Gastroesophageal sphincter (tissue), 4 donors: ENCODE measurements around the gene BABAM2. TPM values are rescaled to one million over a fixed set of nuclear protein-coding genes. Genes with fewer than 3 reads are reported as not detected.

ENCODE experiments used
- ATAC-seq: fragments of 150-250 bp; one replicate; pipeline ENCODE4 v1.9.1; 2016; ENCODE audit warnings: mild to moderate bottlenecking, moderate library complexity
- H3K27ac ChIP-seq, 4 donors: fragments of 200-600 bp; sonication (generic) in 3 of 4; 1 replicate in 3 of 4; 2 replicates in 1 of 4; pipeline ENCODE4 v1.5.1; 2016 to 2019
- H3K27me3 ChIP-seq: fragments of 200-600 bp; sonication (generic); one replicate; pipeline ENCODE4 v1.5.1; 2019
- H3K36me3 ChIP-seq, 2 donors: fragments of 200-600 bp; sonication (generic); one replicate each; pipeline ENCODE4 v1.5.1; 2019; ENCODE audit warnings: control low read depth in 1 of 2
- H3K4me1 ChIP-seq, 3 donors: fragments of 200-600 bp; sonication (generic); 1 replicate in 2 of 3; 2 replicates in 1 of 3; pipeline ENCODE4 v1.5.1; 2016 to 2019; ENCODE audit warnings: control low read depth in 2 of 3
- H3K4me3 ChIP-seq, 2 donors: fragments of 200-600 bp; sonication (generic); one replicate each; pipeline ENCODE4 v1.5.1; 2019; ENCODE audit warnings: mild to moderate bottlenecking in 1 of 2, moderate library complexity in 1 of 2
- H3K9me3 ChIP-seq, 3 donors: fragments of 200-600 bp; sonication (generic); one replicate each; pipeline ENCODE4 v1.5.1; 2017 to 2019; ENCODE audit warnings: control low read depth in 2 of 3
- CTCF ChIP-seq, 4 experiments: fragments of 200-600 bp in 2 of 4; fragments of 450-650 bp in 2 of 4; sonication (generic) in 1 of 4; IDR thresholded peaks; one replicate each; pipeline ENCODE4 v1.5.1; 2017 to 2019; ENCODE audit warnings: antibody characterized with exemption in 4 of 4, mild to moderate bottlenecking in 2 of 4, moderate library complexity in 2 of 4
- EP300 ChIP-seq: sonication (generic); formaldehyde crosslinking; IDR thresholded peaks from one replicate; pipeline ENCODE4 v1.6.1; 2017; ENCODE audit warnings: antibody characterized with exemption, mild to moderate bottlenecking
- POLR2A ChIP-seq, 2 donors: fragments of 450-650 bp; IDR thresholded peaks; one replicate each; pipeline ENCODE4 v1.6.1; 2017; ENCODE audit warnings: antibody characterized with exemption in 2 of 2, mild to moderate bottlenecking in 2 of 2, moderate library complexity in 1 of 2
- POLR2AphosphoS5 ChIP-seq: sonication (generic); formaldehyde crosslinking; IDR thresholded peaks from one replicate; pipeline ENCODE4 v1.6.1; 2017; ENCODE audit warnings: antibody characterized with exemption
- WGBS, 2 donors: methylation state at CpG; one replicate each; pipeline ENCODE4 v1.1.5; 2018; ENCODE audit warnings: low coverage in 1 of 2; 5-methylcytosine and 5-hydroxymethylcytosine counted together
- total RNA-seq, 4 donors: library from RNA; depleted of rRNA; stranded (reverse); fragments of >200 nt; gene quantifications; one replicate each; pipeline ENCODE4 v1.1.0, GENCODE V29; 2016

The BABAM2 gene
- total RNA-seq, 4 donors from 2014 or later: 28.5 to 43.6 (median 37.4) TPM

GRCh38 chr2:28273751-28274150, 383.2 kb downstream of the BABAM2 start:
- Histone ChIP-seq H3K36me3 (no peaks in the 10 kb centered on the region), H3K9me3 (no peaks in the 10 kb centered on the region), H3K4me3 (no peak overlapping the region), H3K27ac (no peak overlapping the region), H3K27me3 (no peaks in the 10 kb centered on the region), H3K4me1 (peaks cover 6 to 34% (median 16%) of the 10 kb centered on the region in 3 donors)
- WGBS, 2 donors: 83 to 94% methylated on average over 6 of the region's 6 CpGs
- TF ChIP-seq EP300 (no peak), POLR2A (IDR thresholded peaks at IDR 0.05) (no peak), POLR2AphosphoS5 (no peak)
- ATAC-seq: no peak

- 23 to 29% methylated on average over 10 to 11 of the region's 11 CpGs for WGBS, 2 donors
- no peak for TF ChIP-seq POLR2AphosphoS5
- no peak for TF ChIP-seq POLR2A (IDR thresholded peaks at IDR 0.05)
- TF ChIP-seq EP300: no peak
- no peak for TF ChIP-seq CTCF (IDR thresholded peaks at IDR 0.05)
- H3K4me3 ChIP-seq: no peak overlapping the region
- H3K27ac ChIP-seq: peak overlapping the region; percentile 29 to 79 (median 76)
- ATAC-seq: peak; percentile 67
- H3K27me3 ChIP-seq: no peaks in the 10 kb centered on the region
- H3K9me3 ChIP-seq: no peaks in the 10 kb centered on the region
- H3K4me1 ChIP-seq: peaks cover 6 to 30% (median 13%) of the 10 kb centered on the region in 3 donors
- H3K36me3 ChIP-seq: no peaks in the 10 kb centered on the region
Measured at GRCh38 chr2:28274911-28275685, 384.6 kb downstream of the BABAM2 start.

GRCh38 chr2:28276076-28276618, 385.6 kb downstream of the BABAM2 start:
- H3K9me3 ChIP-seq: no peaks in the 10 kb centered on the region
- H3K4me3 ChIP-seq: no peak overlapping the region
- peak overlapping the region; percentile 12 to 79 (median 70) for H3K27ac ChIP-seq
- 36 to 38% methylated on average over 11 of the region's 11 CpGs for whole genome bisulfite sequencing, 2 donors
- TF ChIP-seq POLR2A (IDR thresholded peaks at IDR 0.05): no peak
- peak; percentile 29 for TF ChIP-seq EP300
- TF ChIP-seq CTCF (IDR thresholded peaks at IDR 0.05): no peak
- peak; percentile 89 for TF ChIP-seq POLR2AphosphoS5
- peaks cover 6 to 30% (median 13%) of the 10 kb centered on the region in 3 donors for H3K4me1 ChIP-seq
- peak; percentile 85 for ATAC-seq
- H3K36me3 ChIP-seq: no peaks in the 10 kb centered on the region
- no peaks in the 10 kb centered on the region for H3K27me3 ChIP-seq

GRCh38 chr2:28276807-28277206, 386.3 kb downstream of the BABAM2 start:
- Histone ChIP-seq H3K27ac (peak overlapping the region in 3 of 4 donors; percentile 62 to 79 (median 78)), H3K36me3 (no peaks in the 10 kb centered on the region), H3K4me1 (peaks cover 6 to 30% (median 13%) of the 10 kb centered on the region in 3 donors), H3K27me3 (no peaks in the 10 kb centered on the region), H3K4me3 (no peak overlapping the region), H3K9me3 (no peaks in the 10 kb centered on the region)
- ATAC-seq: no peak
- TF ChIP-seq EP300 (no peak), POLR2A (IDR thresholded peaks at IDR 0.05) (no peak)
- WGBS, 2 donors: 60 to 69% methylated on average over 2 to 7 of the region's 9 CpGs

GRCh38 chr2:28277466-28277865, 386.9 kb downstream of the BABAM2 start:
- H3K27ac ChIP-seq: no peak overlapping the region
- TF ChIP-seq POLR2A (IDR thresholded peaks at IDR 0.05) (no peak), CTCF (IDR thresholded peaks at IDR 0.05) (no peak), POLR2AphosphoS5 (no peak), EP300 (no peak)
- H3K4me1 ChIP-seq: peaks cover 6 to 30% (median 13%) of the 10 kb centered on the region in 3 donors
- no peaks in the 10 kb centered on the region for H3K9me3 ChIP-seq
- ATAC-seq: no peak
- H3K36me3 ChIP-seq: no peaks in the 10 kb centered on the region
- 83 to 91% methylated on average over 6 to 7 of the region's 7 CpGs for WGBS, 2 donors
- no peaks in the 10 kb centered on the region for H3K27me3 ChIP-seq
- no peak overlapping the region for H3K4me3 ChIP-seq
